OCI-LY7 (cell line): Measurements from ENCODE around the gene FAM78A.

Experiments used
- EZH2phosphoT487 ChIP-seq: fragments of 200-600 bp; sonication (generic); IDR thresholded peaks from 2 replicates; pipeline ENCODE4 v1.6.1; 2018; ENCODE audit warnings: low read depth, borderline replicate concordance, mild to moderate bottlenecking, mixed run types, antibody characterized with exemption, low read length, moderate library complexity, mixed read lengths
- TF ChIP-seq, protein P1 (sequence below): fragments of 200-600 bp; sonication (generic); conservative IDR thresholded peaks from 2 replicates; pipeline ENCODE4 v1.5.1; 2014; ENCODE audit warnings: mild to moderate bottlenecking, antibody characterized with exemption, low read length, moderate library complexity, mixed read lengths

- TF ChIP-seq, protein P1, sequence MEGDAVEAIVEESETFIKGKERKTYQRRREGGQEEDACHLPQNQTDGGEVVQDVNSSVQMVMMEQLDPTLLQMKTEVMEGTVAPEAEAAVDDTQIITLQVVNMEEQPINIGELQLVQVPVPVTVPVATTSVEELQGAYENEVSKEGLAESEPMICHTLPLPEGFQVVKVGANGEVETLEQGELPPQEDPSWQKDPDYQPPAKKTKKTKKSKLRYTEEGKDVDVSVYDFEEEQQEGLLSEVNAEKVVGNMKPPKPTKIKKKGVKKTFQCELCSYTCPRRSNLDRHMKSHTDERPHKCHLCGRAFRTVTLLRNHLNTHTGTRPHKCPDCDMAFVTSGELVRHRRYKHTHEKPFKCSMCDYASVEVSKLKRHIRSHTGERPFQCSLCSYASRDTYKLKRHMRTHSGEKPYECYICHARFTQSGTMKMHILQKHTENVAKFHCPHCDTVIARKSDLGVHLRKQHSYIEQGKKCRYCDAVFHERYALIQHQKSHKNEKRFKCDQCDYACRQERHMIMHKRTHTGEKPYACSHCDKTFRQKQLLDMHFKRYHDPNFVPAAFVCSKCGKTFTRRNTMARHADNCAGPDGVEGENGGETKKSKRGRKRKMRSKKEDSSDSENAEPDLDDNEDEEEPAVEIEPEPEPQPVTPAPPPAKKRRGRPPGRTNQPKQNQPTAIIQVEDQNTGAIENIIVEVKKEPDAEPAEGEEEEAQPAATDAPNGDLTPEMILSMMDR, result no peak
- no peak for TF ChIP-seq EZH2phosphoT487
These were observed 30.2 kb upstream of the FAM78A start for GRCh38 chr9:131306397-131307004.
